Cardiac fibroblast (primary cell): ENCODE results near the gene SLC1A1.
A peak's percentile ranks its signal among the peaks of the same experiment; 100 is the strongest.

ENCODE experiments used
- DNase-seq, 2 donors: peaks; one replicate each; pipeline versions ENCODE4 v3.0.0 to v3.0.0-alpha.2; 2010; ENCODE audit warnings: low read depth in 2 of 2
- H3K4me3 ChIP-seq, 2 donors: replicated peaks in 1 of 2; 1 replicate in 1 of 2; 2 replicates in 1 of 2; pipeline ENCODE4 v1.5.1; 2011; ENCODE audit warnings: low read depth in 2 of 2, low read length in 2 of 2, mild to moderate bottlenecking in 2 of 2, moderate library complexity in 1 of 2
- CTCF ChIP-seq: IDR thresholded peaks from one replicate; pipeline ENCODE4 v1.5.1; 2011; ENCODE audit warnings: low read depth, mild to moderate bottlenecking, low read length, inconsistent platforms

Gene SLC1A1

DNA sequence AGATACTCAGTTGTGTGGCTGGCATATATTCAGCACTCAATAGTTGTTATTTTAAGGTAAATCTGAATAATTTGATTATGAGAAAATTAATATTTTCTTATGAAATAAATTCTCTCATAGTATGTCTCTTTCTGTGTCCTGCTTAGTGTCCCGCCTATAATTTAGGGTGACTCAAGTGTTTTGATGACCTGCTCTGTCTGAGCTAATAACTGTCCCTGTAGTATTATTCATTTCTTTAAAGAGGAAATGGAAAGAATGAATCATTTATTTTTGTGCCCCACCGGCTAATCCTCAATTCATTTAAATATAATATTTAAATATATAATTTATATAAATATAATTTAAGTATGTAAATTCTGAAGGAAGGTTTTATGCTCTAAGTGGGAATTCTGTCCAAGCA lies 4.1 kb downstream of the SLC1A1 start:
- peak in 1 of 2 donors; percentile 70 for DNase-seq
- TF ChIP-seq CTCF, result no peak
- no peak overlapping the region for H3K4me3 ChIP-seq

DNA sequence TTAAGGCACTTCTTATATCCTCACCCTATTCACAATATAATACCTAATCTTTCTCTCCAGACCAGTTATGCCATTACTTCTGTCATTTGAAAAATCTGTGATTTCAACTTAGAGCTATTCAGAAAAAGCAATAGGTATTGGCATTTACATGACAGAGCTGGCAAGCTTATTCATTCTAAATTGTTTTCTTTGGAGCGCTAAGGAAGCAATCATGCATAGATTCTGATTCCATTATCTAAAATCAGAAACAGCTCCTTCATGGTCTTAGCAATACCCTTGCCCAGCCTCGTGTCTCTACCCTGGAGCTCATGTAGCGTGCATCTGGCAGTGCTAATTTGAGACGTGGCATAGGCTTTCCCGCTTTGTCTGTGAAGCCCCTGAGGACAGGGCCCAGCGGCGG lies 4.5 kb downstream of the SLC1A1 start:
- no peak for DNase-seq
- no peak overlapping the region for H3K4me3 ChIP-seq
- no peak for TF ChIP-seq CTCF

GRCh38 chr9:4495537-4495936 lies 5.3 kb downstream of the SLC1A1 start:
- TF ChIP-seq CTCF, result no peak
- H3K4me3 ChIP-seq, result no peak overlapping the region
- DNase-seq, result no peak

DNA sequence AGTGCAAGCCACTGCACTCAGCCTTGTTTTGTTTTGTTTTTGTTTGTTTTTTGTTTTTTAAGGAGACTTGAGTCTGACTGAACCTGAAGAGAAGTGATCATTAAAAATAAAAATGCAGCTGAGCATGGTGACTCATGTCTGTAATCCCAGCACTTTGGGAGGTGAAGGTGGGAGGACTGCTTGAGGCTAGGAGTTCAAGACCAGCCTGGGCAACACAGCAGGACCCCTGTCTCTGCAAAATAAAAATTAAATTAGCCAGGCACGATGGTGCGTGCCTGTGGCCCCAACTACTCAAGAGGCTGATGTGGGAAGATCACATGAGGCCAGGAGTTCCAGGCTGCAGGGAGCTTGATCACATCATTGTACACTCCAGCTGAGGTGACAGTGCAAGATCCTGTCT lies 6.2 kb downstream of the SLC1A1 start:
- H3K4me3 ChIP-seq, result no peak overlapping the region
- no peak for TF ChIP-seq CTCF
- DNase-seq, result no peak

DNA sequence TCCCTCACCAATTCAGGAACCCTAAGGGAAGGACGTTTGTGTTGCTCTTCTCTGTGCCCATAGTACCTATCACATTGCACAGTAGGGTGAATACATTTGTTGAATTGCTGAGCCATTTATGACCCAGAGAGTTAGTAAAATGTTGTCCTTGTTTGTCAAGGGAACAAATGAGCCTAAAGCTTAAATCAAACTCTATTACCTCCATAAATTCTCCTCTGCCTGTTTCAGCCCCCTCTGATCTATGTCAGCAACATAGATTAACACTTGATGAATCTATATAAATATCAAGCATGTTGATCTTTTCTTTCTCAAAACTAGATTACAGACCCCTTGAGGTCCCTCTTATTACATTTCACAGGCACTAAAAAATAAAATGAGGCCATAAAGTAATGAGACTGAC lies 7.1 kb downstream of the SLC1A1 start:
- no peak for DNase-seq
- no peak overlapping the region for H3K4me3 ChIP-seq
- TF ChIP-seq CTCF, result no peak

- no peak for TF ChIP-seq CTCF
- H3K4me3 ChIP-seq, result no peak overlapping the region
- peak; percentile 42 to 87 for DNase-seq
These were observed 7.6 kb downstream of the SLC1A1 start for GRCh38 chr9:4497855-4498254.

DNA sequence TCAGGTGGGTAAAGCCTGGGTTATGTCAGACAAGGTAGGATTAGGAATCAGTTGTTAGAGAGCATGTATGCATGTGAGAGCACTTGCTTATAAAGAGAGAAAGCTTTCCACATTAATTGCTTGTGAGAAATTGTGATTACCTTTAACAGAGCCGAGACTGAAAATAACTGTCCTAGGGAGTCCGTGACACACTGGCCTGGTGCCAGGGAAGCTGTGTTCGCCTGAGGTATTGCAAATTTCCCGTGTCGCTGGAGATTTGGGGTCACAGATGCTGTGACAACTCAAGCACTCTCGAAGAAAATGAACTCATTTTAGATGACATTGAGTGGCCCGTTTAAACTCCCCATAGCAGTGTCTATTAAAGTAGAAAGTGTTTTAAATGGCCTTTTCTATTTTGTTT lies 9.6 kb downstream of the SLC1A1 start:
- no peak overlapping the region for H3K4me3 ChIP-seq
- DNase-seq, result no peak
- no peak for TF ChIP-seq CTCF
